ENCODE data around the gene TGFB1I1.

The TGFB1I1 gene

GRCh38 chr16:31451681-31452351, 20.1 kb upstream of the TGFB1I1 start:
- FAIRE-seq (no peak), DNase-seq (ENCODE audit: insufficient read length, low spot score) (peak; percentile 60)

GRCh38 chr16:31452631-31453106, 19.3 kb upstream of the TGFB1I1 start:
- DNase-seq (ENCODE audit: insufficient read length, low spot score) (peak; percentile 64), FAIRE-seq (no peak)

GRCh38 chr16:31453255-31454204, 18.4 kb upstream of the TGFB1I1 start:
- DNase-seq (ENCODE audit: insufficient read length, low spot score) (no peak), FAIRE-seq (no peak)

- DNase-seq (ENCODE audit: insufficient read length, low spot score) (no peak), FAIRE-seq (no peak)
These were observed 16.2 kb upstream of the TGFB1I1 start for GRCh38 chr16:31455601-31456314.

GRCh38 chr16:31456988-31457360, 15.0 kb upstream of the TGFB1I1 start:
- no peak for FAIRE-seq
- DNase-seq (ENCODE audit: insufficient read length, low spot score): no peak

- DNase-seq (ENCODE audit: insufficient read length, low spot score) (no peak), FAIRE-seq (no peak)
These were observed 13.7 kb upstream of the TGFB1I1 start for GRCh38 chr16:31458073-31458843.

- DNase-seq (ENCODE audit: insufficient read length, low spot score) (peak; percentile 93), FAIRE-seq (peak; percentile 97)
These were observed 12.9 kb upstream of the TGFB1I1 start, which contains the start of gene ARMC5 for GRCh38 chr16:31458844-31459686. TSS of gene ARMC5 (plus strand) at chr16:31459501. CDS start at chr16:31459525, 24 bp downstream.

- DNase-seq (ENCODE audit: insufficient read length, low spot score) (peak; percentile 98), FAIRE-seq (no peak)
These were observed 12.0 kb upstream of the TGFB1I1 start for GRCh38 chr16:31459687-31460581.

GRCh38 chr16:31460582-31461002, 11.4 kb upstream of the TGFB1I1 start:
- FAIRE-seq: no peak

GRCh38 chr16:31461201-31461920, 10.6 kb upstream of the TGFB1I1 start:
- no peak for DNase-seq (ENCODE audit: insufficient read length, low spot score)
- no peak for FAIRE-seq

More at GRCh38 chr16:31460582-31461002, 11.4 kb upstream of the TGFB1I1 start:
- no peak for DNase-seq (ENCODE audit: insufficient read length, low spot score)

GRCh38 chr16:31461921-31462804, 9.8 kb upstream of the TGFB1I1 start:
- DNase-seq (ENCODE audit: insufficient read length, low spot score) (no peak), FAIRE-seq (no peak)

- FAIRE-seq: no peak
- DNase-seq (ENCODE audit: insufficient read length, low spot score): no peak
These were observed 7.6 kb upstream of the TGFB1I1 start for GRCh38 chr16:31464348-31464769.

GRCh38 chr16:31464781-31465260, 7.1 kb upstream of the TGFB1I1 start:
- FAIRE-seq (no peak), DNase-seq (ENCODE audit: insufficient read length, low spot score) (no peak)

- DNase-seq (ENCODE audit: insufficient read length, low spot score) (no peak), FAIRE-seq (no peak)
These were observed 6.1 kb upstream of the TGFB1I1 start for GRCh38 chr16:31465788-31466370.

GRCh38 chr16:31466381-31466841, 5.5 kb upstream of the TGFB1I1 start:
- no peak for DNase-seq (ENCODE audit: insufficient read length, low spot score)
- no peak for FAIRE-seq
